Measurements from ENCODE around the gene KNOP1.

KNOP1 gene

DNA sequence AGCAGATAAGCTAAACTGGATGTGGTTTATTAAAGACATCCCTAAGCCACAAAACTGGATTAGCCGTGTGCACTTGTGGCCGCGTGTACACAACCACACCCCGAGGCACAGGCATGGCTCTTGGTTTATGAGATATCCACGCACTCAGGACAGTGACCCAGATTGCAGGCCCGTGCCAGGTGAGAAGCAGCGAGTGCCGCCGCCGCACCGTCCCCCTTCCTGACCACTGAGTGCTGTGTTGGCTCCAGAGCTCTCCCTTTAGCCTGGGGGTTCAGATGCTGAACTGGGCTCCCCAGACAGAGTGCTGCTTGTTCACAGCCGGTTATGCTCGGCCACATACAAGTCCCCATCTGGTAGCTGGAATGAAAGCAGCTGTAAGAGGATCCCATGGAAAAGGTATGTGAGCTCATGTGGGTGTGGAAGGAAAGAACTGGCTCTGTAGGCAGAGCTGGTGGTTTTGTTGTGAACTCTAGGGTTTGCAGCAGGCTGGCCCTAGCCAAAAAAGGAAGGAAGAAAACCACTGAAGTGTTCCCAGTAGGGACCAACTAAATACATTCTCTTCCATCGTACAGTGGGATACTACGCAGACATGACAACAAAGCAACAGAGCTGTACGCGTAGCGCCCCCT lies 29.5 kb downstream of the KNOP1 start:
- no peak for ATAC-seq
- TF ChIP-seq ARNTL (CRISPR knock-in tag; IDR thresholded peaks at IDR 0.05; ENCODE audit: borderline replicate concordance, low read depth) (no peak), ZNF565 (CRISPR knock-in tag; conservative IDR thresholded peaks at IDR 0.05; ENCODE audit: low read depth) (no peak), PPARA (CRISPR knock-in tag; IDR thresholded peaks at IDR 0.05; ENCODE audit: borderline replicate concordance) (no peak), RARB (CRISPR knock-in tag; IDR thresholded peaks at IDR 0.05) (no peak), SNAI2 (CRISPR knock-in tag; IDR thresholded peaks at IDR 0.05) (no peak), BACH2 (CRISPR knock-in tag; IDR thresholded peaks at IDR 0.05; ENCODE audit: borderline replicate concordance) (no peak), CSDC2 (CRISPR knock-in tag; IDR thresholded peaks at IDR 0.05) (no peak), ZNF8 (CRISPR knock-in tag; IDR thresholded peaks at IDR 0.05) (no peak), ISL1 (CRISPR knock-in tag; IDR thresholded peaks at IDR 0.05) (no peak), GLIS3 (CRISPR knock-in tag; IDR thresholded peaks at IDR 0.05) (no peak)
- TF ChIP-seq, protein P1, sequence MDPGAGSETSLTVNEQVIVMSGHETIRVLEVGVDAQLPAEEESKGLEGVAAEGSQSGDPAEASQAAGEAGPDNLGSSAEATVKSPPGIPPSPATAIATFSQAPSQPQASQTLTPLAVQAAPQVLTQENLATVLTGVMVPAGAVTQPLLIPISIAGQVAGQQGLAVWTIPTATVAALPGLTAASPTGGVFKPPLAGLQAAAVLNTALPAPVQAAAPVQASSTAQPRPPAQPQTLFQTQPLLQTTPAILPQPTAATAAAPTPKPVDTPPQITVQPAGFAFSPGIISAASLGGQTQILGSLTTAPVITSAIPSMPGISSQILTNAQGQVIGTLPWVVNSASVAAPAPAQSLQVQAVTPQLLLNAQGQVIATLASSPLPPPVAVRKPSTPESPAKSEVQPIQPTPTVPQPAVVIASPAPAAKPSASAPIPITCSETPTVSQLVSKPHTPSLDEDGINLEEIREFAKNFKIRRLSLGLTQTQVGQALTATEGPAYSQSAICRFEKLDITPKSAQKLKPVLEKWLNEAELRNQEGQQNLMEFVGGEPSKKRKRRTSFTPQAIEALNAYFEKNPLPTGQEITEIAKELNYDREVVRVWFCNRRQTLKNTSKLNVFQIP (CRISPR knock-in tag; IDR thresholded peaks at IDR 0.05; ENCODE audit: borderline replicate concordance, low read depth): no peak

DNA sequence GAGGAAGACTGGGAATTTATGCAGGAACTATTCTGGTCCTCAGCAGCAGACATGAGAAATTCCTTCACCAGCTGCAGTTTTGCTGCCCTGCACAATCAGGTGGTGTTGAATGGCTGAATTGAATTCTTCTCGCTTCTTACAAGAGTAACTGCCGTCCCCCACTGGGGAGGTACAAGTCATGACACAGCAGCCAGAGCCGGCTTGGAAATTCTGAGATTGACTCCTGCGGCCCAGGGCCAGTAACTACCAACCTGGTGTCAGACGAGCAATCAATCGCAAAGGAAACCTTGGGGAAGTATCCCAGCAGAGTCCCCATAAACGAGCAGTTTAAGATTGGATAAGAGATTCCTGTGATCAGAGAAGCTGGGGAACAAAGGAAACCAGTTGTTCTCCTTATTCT lies 30.7 kb downstream of the KNOP1 start:
- TF ChIP-seq BACH2 (CRISPR knock-in tag; IDR thresholded peaks at IDR 0.05; ENCODE audit: borderline replicate concordance) (no peak), ZNF565 (CRISPR knock-in tag; conservative IDR thresholded peaks at IDR 0.05; ENCODE audit: low read depth) (no peak), ZNF8 (CRISPR knock-in tag; IDR thresholded peaks at IDR 0.05) (no peak), ZFP30 (CRISPR knock-in tag; IDR thresholded peaks at IDR 0.05) (no peak), RARB (CRISPR knock-in tag; IDR thresholded peaks at IDR 0.05) (no peak), GLIS3 (CRISPR knock-in tag; IDR thresholded peaks at IDR 0.05) (no peak), ISL1 (CRISPR knock-in tag; IDR thresholded peaks at IDR 0.05) (no peak), SNAI2 (CRISPR knock-in tag; IDR thresholded peaks at IDR 0.05) (no peak), ARNTL (CRISPR knock-in tag; IDR thresholded peaks at IDR 0.05; ENCODE audit: borderline replicate concordance, low read depth) (no peak), ZFP3 (CRISPR knock-in tag; IDR thresholded peaks at IDR 0.05) (no peak), CSDC2 (CRISPR knock-in tag; IDR thresholded peaks at IDR 0.05) (no peak), PPARA (CRISPR knock-in tag; IDR thresholded peaks at IDR 0.05; ENCODE audit: borderline replicate concordance) (no peak), OSR1 (CRISPR knock-in tag; IDR thresholded peaks at IDR 0.05) (no peak), TCF4 (CRISPR knock-in tag; IDR thresholded peaks at IDR 0.05; ENCODE audit: borderline replicate concordance) (no peak), TOX (CRISPR knock-in tag; IDR thresholded peaks at IDR 0.05; ENCODE audit: borderline replicate concordance) (no peak), ESRRG (CRISPR knock-in tag; IDR thresholded peaks at IDR 0.05) (no peak)
- TF ChIP-seq, protein P2, sequence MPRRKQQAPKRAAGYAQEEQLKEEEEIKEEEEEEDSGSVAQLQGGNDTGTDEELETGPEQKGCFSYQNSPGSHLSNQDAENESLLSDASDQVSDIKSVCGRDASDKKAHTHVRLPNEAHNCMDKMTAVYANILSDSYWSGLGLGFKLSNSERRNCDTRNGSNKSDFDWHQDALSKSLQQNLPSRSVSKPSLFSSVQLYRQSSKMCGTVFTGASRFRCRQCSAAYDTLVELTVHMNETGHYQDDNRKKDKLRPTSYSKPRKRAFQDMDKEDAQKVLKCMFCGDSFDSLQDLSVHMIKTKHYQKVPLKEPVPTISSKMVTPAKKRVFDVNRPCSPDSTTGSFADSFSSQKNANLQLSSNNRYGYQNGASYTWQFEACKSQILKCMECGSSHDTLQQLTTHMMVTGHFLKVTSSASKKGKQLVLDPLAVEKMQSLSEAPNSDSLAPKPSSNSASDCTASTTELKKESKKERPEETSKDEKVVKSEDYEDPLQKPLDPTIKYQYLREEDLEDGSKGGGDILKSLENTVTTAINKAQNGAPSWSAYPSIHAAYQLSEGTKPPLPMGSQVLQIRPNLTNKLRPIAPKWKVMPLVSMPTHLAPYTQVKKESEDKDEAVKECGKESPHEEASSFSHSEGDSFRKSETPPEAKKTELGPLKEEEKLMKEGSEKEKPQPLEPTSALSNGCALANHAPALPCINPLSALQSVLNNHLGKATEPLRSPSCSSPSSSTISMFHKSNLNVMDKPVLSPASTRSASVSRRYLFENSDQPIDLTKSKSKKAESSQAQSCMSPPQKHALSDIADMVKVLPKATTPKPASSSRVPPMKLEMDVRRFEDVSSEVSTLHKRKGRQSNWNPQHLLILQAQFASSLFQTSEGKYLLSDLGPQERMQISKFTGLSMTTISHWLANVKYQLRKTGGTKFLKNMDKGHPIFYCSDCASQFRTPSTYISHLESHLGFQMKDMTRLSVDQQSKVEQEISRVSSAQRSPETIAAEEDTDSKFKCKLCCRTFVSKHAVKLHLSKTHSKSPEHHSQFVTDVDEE (CRISPR knock-in tag; IDR thresholded peaks at IDR 0.05): no peak
- TF ChIP-seq, protein P3, sequence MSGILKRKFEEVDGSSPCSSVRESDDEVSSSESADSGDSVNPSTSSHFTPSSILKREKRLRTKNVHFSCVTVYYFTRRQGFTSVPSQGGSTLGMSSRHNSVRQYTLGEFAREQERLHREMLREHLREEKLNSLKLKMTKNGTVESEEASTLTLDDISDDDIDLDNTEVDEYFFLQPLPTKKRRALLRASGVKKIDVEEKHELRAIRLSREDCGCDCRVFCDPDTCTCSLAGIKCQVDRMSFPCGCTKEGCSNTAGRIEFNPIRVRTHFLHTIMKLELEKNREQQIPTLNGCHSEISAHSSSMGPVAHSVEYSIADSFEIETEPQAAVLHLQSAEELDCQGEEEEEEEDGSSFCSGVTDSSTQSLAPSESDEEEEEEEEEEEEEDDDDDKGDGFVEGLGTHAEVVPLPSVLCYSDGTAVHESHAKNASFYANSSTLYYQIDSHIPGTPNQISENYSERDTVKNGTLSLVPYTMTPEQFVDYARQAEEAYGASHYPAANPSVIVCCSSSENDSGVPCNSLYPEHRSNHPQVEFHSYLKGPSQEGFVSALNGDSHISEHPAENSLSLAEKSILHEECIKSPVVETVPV (CRISPR knock-in tag; IDR thresholded peaks at IDR 0.05): no peak
- TF ChIP-seq, protein P1 (CRISPR knock-in tag; IDR thresholded peaks at IDR 0.05; ENCODE audit: borderline replicate concordance, low read depth): no peak
- TF ChIP-seq, protein P4, sequence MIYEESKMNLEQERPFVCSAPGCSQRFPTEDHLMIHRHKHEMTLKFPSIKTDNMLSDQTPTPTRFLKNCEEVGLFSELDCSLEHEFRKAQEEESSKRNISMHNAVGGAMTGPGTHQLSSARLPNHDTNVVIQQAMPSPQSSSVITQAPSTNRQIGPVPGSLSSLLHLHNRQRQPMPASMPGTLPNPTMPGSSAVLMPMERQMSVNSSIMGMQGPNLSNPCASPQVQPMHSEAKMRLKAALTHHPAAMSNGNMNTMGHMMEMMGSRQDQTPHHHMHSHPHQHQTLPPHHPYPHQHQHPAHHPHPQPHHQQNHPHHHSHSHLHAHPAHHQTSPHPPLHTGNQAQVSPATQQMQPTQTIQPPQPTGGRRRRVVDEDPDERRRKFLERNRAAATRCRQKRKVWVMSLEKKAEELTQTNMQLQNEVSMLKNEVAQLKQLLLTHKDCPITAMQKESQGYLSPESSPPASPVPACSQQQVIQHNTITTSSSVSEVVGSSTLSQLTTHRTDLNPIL (CRISPR knock-in tag; IDR thresholded peaks at IDR 0.05; ENCODE audit: low read depth): no peak
- ATAC-seq: no peak

DNA sequence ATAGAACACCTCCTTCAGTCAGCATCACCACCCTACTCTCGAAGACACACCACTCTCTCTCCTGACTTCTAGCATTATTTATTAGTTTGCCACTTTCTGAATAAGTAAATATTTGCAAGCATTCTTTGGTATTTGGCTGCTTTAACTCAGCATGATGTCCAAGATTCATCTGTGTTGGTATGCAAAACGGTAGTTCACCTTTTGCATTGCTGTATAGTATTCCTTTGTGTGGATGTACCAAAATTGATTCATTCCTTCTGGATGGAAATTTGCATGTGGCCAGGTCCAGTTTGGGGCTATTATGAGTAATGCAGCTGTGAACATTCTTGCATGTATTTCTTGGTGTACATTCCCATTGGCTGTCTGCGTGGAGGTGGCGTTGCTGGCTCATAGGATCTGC lies 32.9 kb downstream of the KNOP1 start:
- ATAC-seq: no peak
- TF ChIP-seq, protein P3 (CRISPR knock-in tag; IDR thresholded peaks at IDR 0.05): no peak
- peak; percentile 31; the same call in 1 of the 2 replicates for TF ChIP-seq ZNF8 (CRISPR knock-in tag; IDR thresholded peaks at IDR 0.05)
- TF ChIP-seq, protein P4 (CRISPR knock-in tag; IDR thresholded peaks at IDR 0.05; ENCODE audit: low read depth): no peak

All from SK-N-SH treated with all-trans-retinoic acid at 6 μM for 48 hours (cell line).